SK-MEL-5 (cell line): ENCODE results near the gene SDC3. TPM values are rescaled to one million over a fixed set of nuclear protein-coding genes. Genes with fewer than 3 reads are reported as not detected.
"Not testable (repeated sequence)": the region's sequence is repeated elsewhere in the genome, so short reads cannot be mapped to it uniquely, and the experiment has no call there.

ENCODE experiments used
- DNase-seq: peaks from one replicate; pipeline ENCODE4 v3.0.0-alpha.2; 2016; ENCODE audit warnings: low read depth, low spot score
- in situ Hi-C: cut with HindIII; loops from 2 replicates; pipeline ENCODE4 v1.10.0; 2016; ENCODE audit warnings: low sequenced_read_pairs, high pct_unique_total_duplicates, low pct_unique_long_range_greater_than_20kb
- polyA plus RNA-seq, 2 experiments: library from polyadenylated mRNA; depleted of rRNA; stranded (reverse); fragments of >200 nt; gene quantifications; 2 replicates each; pipeline ENCODE4 v1.2.3, GENCODE V29; 2015
- total RNA-seq: library from RNA; depleted of rRNA; stranded (reverse); fragments of >200 nt; shearing (Covaris generic); gene quantifications from 2 replicates; pipeline ENCODE4 v1.2.3, GENCODE V29; 2014; rRNA removed

Gene SDC3
- total RNA-seq, result 73.0 and 75.0 TPM in 2 replicates
- 283 and 346 TPM in 2 replicates for polyA plus RNA-seq (2015; cell fraction: cytosol; rRNA removed)
- 109 and 114 TPM in 2 replicates for polyA plus RNA-seq (2015; cell fraction: nucleus; rRNA removed)

DNA sequence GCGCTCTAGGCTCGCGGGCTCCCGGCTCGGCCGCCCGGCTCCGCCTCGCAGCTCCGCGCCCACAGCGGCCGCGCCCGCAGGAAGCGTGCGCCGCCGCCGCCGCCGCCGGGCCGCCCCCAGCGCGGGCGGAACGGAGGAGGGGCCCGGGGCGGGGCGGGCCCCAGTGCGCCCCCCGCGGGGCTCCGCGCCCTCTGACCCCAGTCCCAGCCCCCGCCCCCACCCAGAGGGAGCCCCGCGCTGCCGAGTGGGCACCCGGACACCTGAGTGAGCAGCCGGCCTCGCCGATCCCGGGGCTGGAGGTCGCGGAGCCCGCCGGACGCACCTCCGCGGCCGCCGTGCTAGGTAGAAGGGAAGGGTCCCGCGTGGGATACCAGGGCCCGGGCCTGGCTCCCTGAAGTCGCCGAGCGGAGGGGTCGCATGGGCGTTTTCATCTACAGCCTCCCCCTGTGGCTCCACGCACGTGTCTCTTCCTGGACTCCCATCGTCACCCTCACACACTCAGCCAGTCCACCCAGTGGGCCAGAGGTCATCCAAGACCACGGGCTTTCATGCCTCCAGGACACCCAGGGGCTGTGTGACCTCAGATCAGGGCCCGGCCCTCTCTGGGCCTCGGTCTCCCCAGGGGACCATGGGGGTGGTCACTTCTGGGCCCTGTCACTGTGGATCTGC is at the start of gene SDC3:
SDC3 (minus strand) TSS at position 63 of the 669 bp plus-strand sequence. CDS start 172 bp downstream, outside the sequence.
- DNase-seq, result no peak
- in situ Hi-C loops, result loop anchor here (25.0 kb wide), 1 partner anchor 97 kb away; no protein-coding TSS in a partner anchor

GRCh38 chr1:30957560-30958222 is 49.1 kb upstream of the SDC3 start:
- no peak for DNase-seq
- in situ Hi-C loops, result no loop called here

DNA sequence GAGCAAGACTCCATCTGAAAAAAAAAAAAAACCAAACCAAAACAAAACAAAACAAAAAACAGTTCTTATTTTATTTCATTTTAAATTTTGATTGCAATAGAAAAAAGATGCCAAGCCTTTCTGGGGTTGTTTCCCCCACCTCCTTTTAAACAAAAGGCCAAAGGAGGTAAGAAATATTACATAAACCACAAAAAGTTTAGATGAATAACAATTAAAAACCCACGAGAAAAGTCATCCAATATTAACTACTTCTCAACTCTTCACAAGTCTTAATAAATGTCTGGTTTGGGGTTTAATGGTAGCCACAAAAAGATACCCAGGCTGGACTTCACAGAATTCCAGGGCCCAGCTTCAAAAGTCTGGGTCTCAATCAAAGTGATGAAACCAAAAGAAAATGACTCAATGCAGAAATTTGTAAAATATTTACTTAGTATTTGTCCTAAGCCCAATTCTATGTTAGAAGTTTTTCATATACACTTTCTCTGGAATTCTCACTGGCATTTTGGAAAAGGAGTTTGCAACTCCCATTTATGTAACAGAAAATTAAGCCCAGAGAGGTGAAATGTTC is 47.0 kb upstream of the SDC3 start:
- in situ Hi-C loops, result no loop called here

DNA sequence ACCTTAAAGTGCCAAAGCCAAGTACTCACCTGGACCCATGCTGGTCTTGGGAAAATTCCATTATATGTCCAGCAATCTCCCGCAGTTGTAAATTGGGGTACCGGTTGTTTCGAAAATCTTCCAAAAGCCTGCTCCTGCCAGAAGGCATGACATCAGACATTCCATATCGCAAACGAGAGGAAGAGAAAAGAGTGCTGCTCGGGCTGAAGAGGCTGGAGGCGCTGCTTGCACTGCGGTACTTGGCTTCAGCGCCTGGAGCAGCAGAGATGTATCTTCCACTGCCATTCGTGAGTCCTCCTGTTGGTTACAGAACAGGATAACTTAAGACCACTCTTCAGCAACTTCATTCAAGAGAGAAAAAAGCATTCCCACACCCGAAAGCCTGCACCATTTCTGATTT is 45.1 kb upstream of the SDC3 start:
- in situ Hi-C loops, result no loop called here
- DNase-seq, result no peak

More for the DNA sequence above, 47.0 kb upstream of the SDC3 start:
- DNase-seq, result no peak

- DNase-seq, result peak; percentile 89
- in situ Hi-C loops, result no loop called here
Observed at GRCh38 chr1:30952098-30952497, 43.5 kb upstream of the SDC3 start.

GRCh38 chr1:30950700-30951099 is 42.1 kb upstream of the SDC3 start:
- DNase-seq, result no peak
- in situ Hi-C loops, result no loop called here

- no peak for DNase-seq
- in situ Hi-C loops, result no loop called here
Observed at GRCh38 chr1:30950053-30950452, 41.5 kb upstream of the SDC3 start.

DNA sequence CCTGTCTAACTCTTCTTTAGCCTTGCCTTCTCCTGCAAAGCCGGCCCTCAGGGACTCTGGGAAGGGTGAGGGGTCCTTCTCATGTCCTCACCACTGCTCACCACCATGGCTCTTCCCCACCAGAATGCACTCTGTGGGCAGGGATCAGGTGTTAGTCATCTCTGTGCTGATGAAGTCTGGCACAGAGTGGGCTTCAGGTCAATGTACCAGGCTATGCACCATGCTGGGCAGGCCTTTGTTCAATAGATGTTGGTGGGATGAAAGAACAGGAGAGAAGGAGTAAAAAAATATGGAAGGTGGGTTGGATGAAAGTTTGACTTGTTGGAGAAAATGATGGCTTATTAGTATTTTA is 40.9 kb upstream of the SDC3 start:
- DNase-seq, in situ Hi-C loops: not testable (repeated sequence)

GRCh38 chr1:30948813-30949486 is 40.4 kb upstream of the SDC3 start:
- DNase-seq, in situ Hi-C loops: not testable (repeated sequence)

DNA sequence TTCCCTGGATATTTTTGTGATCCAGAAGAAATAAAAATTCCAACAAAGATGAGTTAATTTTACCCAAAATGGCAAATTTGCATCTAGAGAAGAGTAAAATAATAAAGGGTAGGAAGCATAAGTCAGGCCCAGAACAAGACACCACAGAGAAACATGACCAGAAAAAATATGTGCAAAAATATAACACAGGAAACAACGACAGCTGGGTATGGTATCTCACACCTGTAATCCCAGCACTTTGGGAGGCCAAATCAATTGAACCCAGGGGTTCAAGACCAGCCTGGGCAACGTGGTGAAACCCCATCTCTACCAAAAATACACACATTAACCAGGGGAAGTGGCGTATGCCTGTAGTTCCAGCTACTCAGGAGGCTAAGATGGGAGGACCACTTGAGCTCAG is 39.7 kb upstream of the SDC3 start:
- DNase-seq, result no peak
- in situ Hi-C loops, result no loop called here

DNA sequence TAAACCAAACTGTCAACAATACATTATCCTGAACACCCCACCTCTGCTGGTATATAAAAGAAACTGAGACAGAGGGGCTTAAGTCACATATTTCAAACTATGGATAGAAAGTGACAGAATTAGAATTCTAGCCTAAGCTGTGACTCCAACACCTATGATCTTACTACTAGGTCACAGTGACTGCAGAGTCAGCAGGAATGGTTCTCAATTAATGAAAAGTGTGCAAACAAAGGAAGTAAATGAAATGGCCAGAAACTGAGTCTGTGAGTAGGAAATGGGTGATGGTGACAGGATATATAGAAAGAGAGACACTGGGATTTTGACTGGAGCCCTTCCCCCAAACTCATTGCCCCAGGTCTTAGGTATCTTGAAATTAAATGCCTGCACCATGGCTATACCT is 38.7 kb upstream of the SDC3 start:
- DNase-seq, result no peak
- in situ Hi-C loops, result no loop called here

DNA sequence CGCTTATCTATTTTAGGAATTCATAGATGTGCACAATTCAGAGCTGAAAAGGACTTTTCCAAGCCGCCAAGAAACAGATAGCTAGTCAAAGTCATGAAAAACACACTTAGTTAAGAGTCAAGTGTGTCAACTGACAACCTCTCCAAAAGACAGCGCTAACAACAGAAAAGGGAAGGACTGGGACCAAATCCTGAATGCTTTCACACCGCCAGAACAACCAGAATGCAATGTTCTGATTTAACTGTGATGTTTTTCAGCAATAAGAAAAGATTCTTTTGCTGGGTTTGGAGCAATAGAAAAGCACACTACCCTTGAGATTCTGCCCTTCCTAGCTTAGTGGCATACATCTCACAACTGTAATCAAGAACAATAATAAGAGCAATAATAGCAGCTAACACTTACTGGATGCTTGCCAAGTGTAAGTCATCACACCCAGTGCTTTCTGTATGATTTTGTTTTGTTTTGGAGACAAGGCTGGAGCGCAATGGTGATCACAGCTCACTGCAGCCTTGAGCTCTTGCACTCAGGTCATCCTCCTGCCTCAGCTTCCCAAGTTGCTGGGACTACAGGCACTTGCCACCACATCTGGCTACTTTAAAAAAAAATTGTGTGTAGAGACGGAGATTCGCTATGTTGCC is 33.9 kb upstream of the SDC3 start:
- DNase-seq, result no peak
- in situ Hi-C loops, result no loop called here

DNA sequence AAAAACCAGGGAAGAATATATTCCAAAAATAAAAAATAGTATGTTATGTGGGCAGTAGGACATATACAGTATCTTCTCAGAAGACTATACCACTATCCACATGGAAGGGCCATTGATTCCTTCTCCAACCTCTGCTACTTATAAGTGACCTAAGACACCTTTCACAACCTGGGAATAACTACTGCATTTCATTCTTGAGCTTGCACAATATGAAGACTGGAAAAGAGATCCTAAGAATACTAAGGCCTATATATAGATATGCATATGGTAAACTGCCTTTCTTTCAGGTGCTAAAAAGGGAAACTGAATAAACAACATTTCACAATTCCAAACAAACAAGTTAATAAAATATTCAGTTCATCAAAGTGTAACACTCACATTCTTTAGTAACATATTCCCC is 32.0 kb upstream of the SDC3 start:
- in situ Hi-C loops, result no loop called here
- no peak for DNase-seq

DNA sequence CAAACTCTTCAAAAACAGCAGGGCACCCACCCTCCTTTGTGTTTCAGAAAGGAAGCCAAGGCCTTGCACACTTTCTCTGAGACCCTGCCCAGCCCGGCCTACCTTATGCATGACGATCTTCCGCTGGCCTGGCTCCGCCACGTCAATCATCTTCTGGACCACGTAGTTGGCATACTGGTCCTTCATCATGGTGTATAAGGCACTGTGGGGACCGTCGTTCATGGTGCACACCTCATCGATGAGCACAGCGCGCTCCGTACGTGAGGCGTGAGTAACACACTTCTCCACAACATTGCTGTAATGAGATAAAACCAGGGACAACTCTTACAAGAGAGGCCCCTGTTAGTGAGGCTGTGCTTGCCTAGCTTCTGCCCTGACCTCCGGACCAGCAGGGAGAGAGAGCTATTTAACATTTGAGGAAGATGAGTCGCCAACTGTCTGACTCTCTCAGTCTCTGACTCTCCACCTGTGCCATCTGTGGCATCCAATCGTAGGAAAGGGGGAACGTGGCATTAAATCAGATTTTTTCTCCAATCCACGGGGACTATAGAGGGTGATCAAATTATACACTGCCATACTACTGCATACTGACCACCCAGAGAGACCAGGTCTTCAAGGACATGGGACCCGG is 28.1 kb upstream of the SDC3 start:
- in situ Hi-C loops, result no loop called here
- DNase-seq, result no peak

GRCh38 chr1:30935758-30936157 is 27.2 kb upstream of the SDC3 start:
- in situ Hi-C loops, DNase-seq: not testable (repeated sequence)

- DNase-seq, result no peak
- in situ Hi-C loops, result no loop called here
Observed at GRCh38 chr1:30934613-30935012, 26.1 kb upstream of the SDC3 start.

DNA sequence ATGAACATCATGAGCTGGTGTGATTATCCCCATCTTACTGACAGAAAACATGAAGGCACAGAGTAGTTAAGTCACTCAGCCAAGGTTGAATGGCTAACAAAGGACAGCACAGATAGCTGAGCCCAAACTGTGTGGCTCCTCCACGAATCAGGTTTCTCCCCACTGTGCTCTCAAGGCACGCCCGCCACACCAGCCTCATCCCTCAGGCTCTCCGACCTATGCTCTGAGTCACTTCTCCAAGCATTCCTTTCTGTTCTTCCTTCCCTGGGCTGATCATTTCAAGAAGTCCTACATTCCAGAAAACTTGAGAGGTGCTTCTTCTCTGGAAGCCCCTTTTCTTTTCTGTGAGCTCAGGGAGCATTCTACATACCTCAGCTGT is 25.3 kb upstream of the SDC3 start:
- DNase-seq, result no peak
- in situ Hi-C loops, result no loop called here
